GM19397 (cell line): ENCODE data around the gene CYP20A1.

Experiments used
- ATAC-seq: cut with Tn5 transposase; IDR thresholded peaks from one replicate; pipeline ENCODE4 v1.9.1; 2021; ENCODE audit warnings: mild to moderate bottlenecking, moderate library complexity; ENCODE audit not compliant: unreplicated experiment

CYP20A1 gene

GRCh38 chr2:203354966-203355365, 116.1 kb downstream of the CYP20A1 start:
- no peak for ATAC-seq
